Measurements from ENCODE around the gene NR2C2AP.
A peak's percentile ranks its signal among the peaks of the same experiment; 100 is the strongest.
"Not testable (repeated sequence)": the region's sequence is repeated elsewhere in the genome, so short reads cannot be mapped to it uniquely, and the experiment has no call there.

The NR2C2AP gene

DNA sequence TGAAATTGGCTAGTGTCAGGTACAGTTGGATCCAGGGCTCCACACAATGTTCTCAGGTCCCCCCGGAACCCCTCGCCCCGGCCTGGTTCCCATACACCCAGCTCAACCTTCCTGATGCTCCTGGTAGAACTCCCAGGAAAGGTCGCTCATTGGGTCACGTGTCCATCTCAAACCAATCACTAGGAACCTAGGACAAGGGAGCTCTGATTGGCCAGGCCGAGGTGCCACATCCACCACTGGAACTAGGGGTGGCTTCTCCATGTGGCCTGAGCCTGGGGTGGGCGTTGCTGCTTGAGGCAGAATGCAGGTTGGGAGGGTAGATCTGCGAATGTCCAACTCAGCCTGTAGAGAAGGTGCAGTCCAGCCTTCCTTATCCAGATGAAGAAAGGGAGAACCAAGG is 26.3 kb downstream of the NR2C2AP start:
- H3K9me3 ChIP-seq (ENCODE audit: insufficient read depth, low read length): no peaks in the 10 kb centered on the region
- H4K20me1 ChIP-seq (ENCODE audit: low read depth, low read length): no peaks in the 10 kb centered on the region
- H3K79me2 ChIP-seq (ENCODE audit: insufficient read depth, low read length): no peaks in the 10 kb centered on the region
- no peak overlapping the region for H3K9ac ChIP-seq (ENCODE audit: low read length)
- H2AFZ ChIP-seq (ENCODE audit: low read depth, low read length, severe bottlenecking): no peak overlapping the region
- no peak overlapping the region for H3K27ac ChIP-seq (ENCODE audit: low read depth, low read length)
- no peak overlapping the region for H3K4me2 ChIP-seq (ENCODE audit: low read depth, low read length, poor library complexity, severe bottlenecking)
- H3K27me3 ChIP-seq (ENCODE audit: low read length): no peaks in the 10 kb centered on the region
- H3K9me2 ChIP-seq (replicated peaks; ENCODE audit: insufficient read depth, low read length): no peaks in the 10 kb centered on the region
- TF ChIP-seq, protein P1, sequence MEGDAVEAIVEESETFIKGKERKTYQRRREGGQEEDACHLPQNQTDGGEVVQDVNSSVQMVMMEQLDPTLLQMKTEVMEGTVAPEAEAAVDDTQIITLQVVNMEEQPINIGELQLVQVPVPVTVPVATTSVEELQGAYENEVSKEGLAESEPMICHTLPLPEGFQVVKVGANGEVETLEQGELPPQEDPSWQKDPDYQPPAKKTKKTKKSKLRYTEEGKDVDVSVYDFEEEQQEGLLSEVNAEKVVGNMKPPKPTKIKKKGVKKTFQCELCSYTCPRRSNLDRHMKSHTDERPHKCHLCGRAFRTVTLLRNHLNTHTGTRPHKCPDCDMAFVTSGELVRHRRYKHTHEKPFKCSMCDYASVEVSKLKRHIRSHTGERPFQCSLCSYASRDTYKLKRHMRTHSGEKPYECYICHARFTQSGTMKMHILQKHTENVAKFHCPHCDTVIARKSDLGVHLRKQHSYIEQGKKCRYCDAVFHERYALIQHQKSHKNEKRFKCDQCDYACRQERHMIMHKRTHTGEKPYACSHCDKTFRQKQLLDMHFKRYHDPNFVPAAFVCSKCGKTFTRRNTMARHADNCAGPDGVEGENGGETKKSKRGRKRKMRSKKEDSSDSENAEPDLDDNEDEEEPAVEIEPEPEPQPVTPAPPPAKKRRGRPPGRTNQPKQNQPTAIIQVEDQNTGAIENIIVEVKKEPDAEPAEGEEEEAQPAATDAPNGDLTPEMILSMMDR (IDR thresholded peaks at IDR 0.05; ENCODE audit: insufficient read depth, low read length, poor library complexity, severe bottlenecking): no peak
- TF ChIP-seq EZH2phosphoT487 (conservative IDR thresholded peaks at IDR 0.05; ENCODE audit: low read length): no peak
- no peaks in the 10 kb centered on the region for H3K36me3 ChIP-seq (ENCODE audit: low read length)
- H3K4me3 ChIP-seq (ENCODE audit: insufficient read depth, low read length, poor library complexity, severe bottlenecking): no peak overlapping the region
- H3F3A ChIP-seq (ENCODE audit: insufficient read depth): peaks cover 7% of the 10 kb centered on the region; the same call in 1 of the 2 replicates

DNA sequence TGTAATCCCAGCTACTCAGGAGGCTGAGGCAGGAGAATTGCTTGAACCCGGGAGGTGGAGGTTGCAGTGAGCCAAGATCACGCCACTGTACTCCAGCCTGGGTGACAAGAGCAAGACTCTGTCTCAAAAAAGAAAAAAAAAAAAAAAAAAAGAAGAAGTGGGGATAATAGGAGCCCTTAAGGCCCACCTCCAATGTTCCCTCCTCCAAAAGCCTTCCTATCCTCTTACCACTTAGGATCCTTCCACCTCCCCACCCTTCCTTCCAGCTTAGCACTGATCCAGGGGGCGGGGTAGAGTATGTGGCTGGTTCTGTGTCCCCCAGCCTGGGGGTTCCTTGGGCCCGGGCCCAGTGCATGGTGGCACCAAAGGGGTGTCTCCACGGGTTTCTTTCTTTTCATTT is 30.0 kb downstream of the NR2C2AP start:
- peak overlapping the region; percentile 74 for H3K27ac ChIP-seq (ENCODE audit: low read depth, low read length)
- not testable (repeated sequence) for H3K9me2 ChIP-seq (replicated peaks; ENCODE audit: insufficient read depth, low read length)

DNA sequence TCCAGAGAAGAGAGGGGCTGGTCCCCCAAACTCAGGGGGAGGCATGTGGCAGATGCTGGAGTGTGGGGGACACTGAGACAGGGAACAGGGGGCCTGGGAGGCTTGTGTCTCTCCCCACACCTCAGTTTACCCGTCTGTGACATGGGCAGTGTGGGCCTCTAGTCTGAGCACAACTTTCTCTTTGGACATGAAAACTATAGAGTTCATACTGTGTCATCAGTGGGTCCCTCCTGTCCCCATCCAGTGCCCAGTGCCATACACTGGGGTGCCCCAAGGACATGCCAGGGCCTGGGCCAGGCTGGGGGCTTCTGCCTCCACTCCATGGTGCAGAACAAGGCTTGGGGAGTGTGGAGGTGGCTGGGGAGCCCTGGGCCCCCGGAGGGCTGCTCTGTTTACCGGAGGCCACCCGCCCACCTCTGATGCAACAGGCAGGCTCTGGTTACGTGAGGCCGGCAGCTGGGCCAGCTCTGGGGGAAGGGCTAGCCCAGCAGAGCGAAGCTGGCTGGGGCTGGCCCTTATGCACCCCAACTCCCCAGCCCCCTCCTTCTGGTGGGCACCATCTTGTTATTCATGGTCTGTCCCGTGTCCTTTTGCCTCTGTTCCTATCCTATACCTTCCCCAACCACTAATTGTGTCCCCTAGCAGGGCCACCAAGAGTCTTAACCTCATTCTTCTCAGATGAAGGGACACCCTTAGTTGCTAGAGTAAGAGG is 31.2 kb downstream of the NR2C2AP start:
- peaks cover 4% of the 10 kb centered on the region for H3K36me3 ChIP-seq (ENCODE audit: low read length)
- H3K27ac ChIP-seq (ENCODE audit: low read depth, low read length): peak overlapping the region; percentile 92
- no peaks in the 10 kb centered on the region for H3K9me3 ChIP-seq (ENCODE audit: insufficient read depth, low read length)
- H3K9me2 ChIP-seq (replicated peaks; ENCODE audit: insufficient read depth, low read length): no peaks in the 10 kb centered on the region
- no peak overlapping the region for H3K4me3 ChIP-seq (ENCODE audit: insufficient read depth, low read length, poor library complexity, severe bottlenecking)
- H3K79me2 ChIP-seq (ENCODE audit: insufficient read depth, low read length): peaks cover 31% of the 10 kb centered on the region
- H3K9ac ChIP-seq (ENCODE audit: low read length): peak overlapping the region; percentile 94
- no peaks in the 10 kb centered on the region for H3K27me3 ChIP-seq (ENCODE audit: low read length)
- H3K4me2 ChIP-seq (ENCODE audit: low read depth, low read length, poor library complexity, severe bottlenecking): peak overlapping the region; percentile 71
- H3F3A ChIP-seq (ENCODE audit: insufficient read depth): peaks cover 40% of the 10 kb centered on the region
- TF ChIP-seq EZH2phosphoT487 (conservative IDR thresholded peaks at IDR 0.05; ENCODE audit: low read length): no peak
- TF ChIP-seq, protein P1 (IDR thresholded peaks at IDR 0.05; ENCODE audit: insufficient read depth, low read length, poor library complexity, severe bottlenecking): no peak
- no peak overlapping the region for H2AFZ ChIP-seq (ENCODE audit: low read depth, low read length, severe bottlenecking)
- H4K20me1 ChIP-seq (ENCODE audit: low read depth, low read length): no peaks in the 10 kb centered on the region

More for the DNA sequence above, 30.0 kb downstream of the NR2C2AP start:
- H4K20me1 ChIP-seq (ENCODE audit: low read depth, low read length); H3K9ac ChIP-seq (ENCODE audit: low read length); H2AFZ ChIP-seq (ENCODE audit: low read depth, low read length, severe bottlenecking); H3K4me3 ChIP-seq (ENCODE audit: insufficient read depth, low read length, poor library complexity, severe bottlenecking); H3K9me3 ChIP-seq (ENCODE audit: insufficient read depth, low read length); H3K36me3 ChIP-seq (ENCODE audit: low read length); H3K27me3 ChIP-seq (ENCODE audit: low read length): not testable (repeated sequence)
- Histone ChIP-seq H3K4me2 (ENCODE audit: low read depth, low read length, poor library complexity, severe bottlenecking) (peak overlapping the region; percentile 4), H3K79me2 (ENCODE audit: insufficient read depth, low read length) (peaks cover 18% of the 10 kb centered on the region), H3F3A (ENCODE audit: insufficient read depth) (peaks cover 27% of the 10 kb centered on the region)

DNA sequence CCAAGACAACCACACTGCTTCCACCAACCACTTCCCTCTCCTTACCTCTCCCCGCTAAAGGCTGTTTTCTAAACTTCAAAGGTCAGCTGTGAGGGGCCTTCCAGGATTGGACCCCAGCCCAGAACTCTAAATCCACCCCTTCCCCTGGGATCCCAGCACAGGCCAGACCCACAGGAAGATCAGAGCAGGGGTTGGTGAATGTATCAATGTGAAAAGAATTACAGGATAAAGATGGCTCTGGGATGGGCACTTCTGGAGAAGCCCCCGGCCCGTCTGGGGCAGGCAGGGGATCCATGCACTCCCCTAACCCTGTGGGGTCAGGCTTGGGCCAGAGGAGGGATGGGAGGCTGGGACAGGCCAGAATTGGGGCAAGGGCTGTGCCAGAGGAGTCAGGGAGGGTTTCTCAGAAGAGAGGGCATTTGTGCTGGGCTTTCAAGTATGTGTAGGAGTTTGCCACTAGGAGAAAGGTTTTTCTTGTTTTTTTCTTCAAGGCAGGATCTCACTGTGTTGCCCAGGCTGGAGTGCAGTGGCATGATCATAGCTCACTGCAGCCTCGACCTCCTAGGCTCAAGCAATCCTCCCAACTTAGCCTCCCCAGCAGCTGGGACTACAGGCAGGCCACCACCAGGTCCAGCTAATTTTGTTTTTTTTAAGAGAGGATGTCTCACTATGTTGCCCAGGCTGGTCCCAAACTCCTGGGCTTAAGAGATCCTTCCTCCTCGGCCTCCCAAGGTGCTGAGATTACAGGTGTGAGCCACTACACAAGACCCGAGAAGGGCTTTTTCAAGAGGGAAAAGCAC is 32.1 kb downstream of the NR2C2AP start:
- Histone ChIP-seq H3K79me2 (ENCODE audit: insufficient read depth, low read length) (peaks cover 40% of the 10 kb centered on the region), H3K27me3 (ENCODE audit: low read length) (no peaks in the 10 kb centered on the region), H3K4me2 (ENCODE audit: low read depth, low read length, poor library complexity, severe bottlenecking) (peak overlapping the region; percentile 71), H3K9ac (ENCODE audit: low read length) (peak overlapping the region; percentile 94), H4K20me1 (ENCODE audit: low read depth, low read length) (no peaks in the 10 kb centered on the region), H3K36me3 (ENCODE audit: low read length) (peaks cover 4% of the 10 kb centered on the region), H3K27ac (ENCODE audit: low read depth, low read length) (peak overlapping the region; percentile 92), H3K9me2 (replicated peaks; ENCODE audit: insufficient read depth, low read length) (no peaks in the 10 kb centered on the region), H3K4me3 (ENCODE audit: insufficient read depth, low read length, poor library complexity, severe bottlenecking) (peak overlapping the region; percentile 81), H2AFZ (ENCODE audit: low read depth, low read length, severe bottlenecking) (no peak overlapping the region), H3K9me3 (ENCODE audit: insufficient read depth, low read length) (no peaks in the 10 kb centered on the region), H3F3A (ENCODE audit: insufficient read depth) (peaks cover 49% of the 10 kb centered on the region)
- no peak for TF ChIP-seq EZH2phosphoT487 (conservative IDR thresholded peaks at IDR 0.05; ENCODE audit: low read length)
- TF ChIP-seq, protein P1 (IDR thresholded peaks at IDR 0.05; ENCODE audit: insufficient read depth, low read length, poor library complexity, severe bottlenecking): no peak

Data from SU-DHL-6 (cell line).